GM10266 (cell line): Measurements from ENCODE around the gene IFT20.
"Not testable (repeated sequence)": the region's sequence is repeated elsewhere in the genome, so short reads cannot be mapped to it uniquely, and the experiment has no call there.

Experiments used
- DNase-seq: peaks from one replicate; pipeline ENCODE4 v3.0.0; 2012; ENCODE audit errors: extremely low spot score
- TF ChIP-seq, protein P1 (sequence below): IDR thresholded peaks from 2 replicates; pipeline ENCODE4 v1.5.1; 2012; ENCODE audit warnings: mild to moderate bottlenecking, low read depth; ENCODE audit not compliant: control insufficient read depth, insufficient read depth; ENCODE audit errors: missing control alignments

IFT20 gene

DNA sequence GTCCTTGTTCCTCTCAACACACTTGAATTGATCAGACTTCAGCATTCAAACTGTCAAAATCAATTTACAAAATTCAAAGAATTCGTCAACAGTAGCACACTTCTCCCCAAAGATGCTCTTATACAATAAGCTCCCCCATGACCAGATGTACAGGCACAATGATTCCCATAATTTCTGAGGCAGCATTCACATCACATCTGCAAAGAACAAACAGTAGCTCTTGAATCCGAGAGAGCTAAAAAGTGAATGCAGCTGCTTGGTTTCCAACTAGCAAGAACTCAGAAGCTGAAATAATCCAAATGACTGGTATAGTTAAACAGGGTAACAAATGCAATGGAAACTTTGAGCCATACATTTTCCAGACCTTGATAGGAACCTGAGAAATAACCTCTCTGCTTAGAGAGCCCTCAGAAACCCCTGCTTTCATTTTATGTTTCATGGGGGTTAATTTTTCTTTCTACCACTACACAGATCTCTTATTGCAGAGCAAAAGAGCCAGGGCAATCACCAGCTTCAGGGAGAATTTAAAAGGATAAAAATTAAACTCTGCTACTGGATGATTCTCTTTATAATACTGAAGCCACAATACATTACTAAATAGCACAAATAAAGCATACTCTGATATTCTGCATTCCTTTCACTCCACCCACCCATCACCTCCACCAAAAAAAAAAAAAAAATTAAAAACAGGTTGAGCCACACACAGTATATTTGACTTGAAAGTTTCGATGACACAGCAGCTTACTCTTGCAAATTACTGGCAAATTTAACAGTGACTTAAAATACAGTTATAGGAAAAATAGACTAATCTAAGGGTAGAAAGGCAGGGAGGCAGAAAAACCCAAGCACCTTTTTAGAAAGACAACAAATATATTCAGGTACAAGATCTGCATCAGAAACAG is 39.3 kb downstream of the IFT20 start:
- TF ChIP-seq, protein P1, sequence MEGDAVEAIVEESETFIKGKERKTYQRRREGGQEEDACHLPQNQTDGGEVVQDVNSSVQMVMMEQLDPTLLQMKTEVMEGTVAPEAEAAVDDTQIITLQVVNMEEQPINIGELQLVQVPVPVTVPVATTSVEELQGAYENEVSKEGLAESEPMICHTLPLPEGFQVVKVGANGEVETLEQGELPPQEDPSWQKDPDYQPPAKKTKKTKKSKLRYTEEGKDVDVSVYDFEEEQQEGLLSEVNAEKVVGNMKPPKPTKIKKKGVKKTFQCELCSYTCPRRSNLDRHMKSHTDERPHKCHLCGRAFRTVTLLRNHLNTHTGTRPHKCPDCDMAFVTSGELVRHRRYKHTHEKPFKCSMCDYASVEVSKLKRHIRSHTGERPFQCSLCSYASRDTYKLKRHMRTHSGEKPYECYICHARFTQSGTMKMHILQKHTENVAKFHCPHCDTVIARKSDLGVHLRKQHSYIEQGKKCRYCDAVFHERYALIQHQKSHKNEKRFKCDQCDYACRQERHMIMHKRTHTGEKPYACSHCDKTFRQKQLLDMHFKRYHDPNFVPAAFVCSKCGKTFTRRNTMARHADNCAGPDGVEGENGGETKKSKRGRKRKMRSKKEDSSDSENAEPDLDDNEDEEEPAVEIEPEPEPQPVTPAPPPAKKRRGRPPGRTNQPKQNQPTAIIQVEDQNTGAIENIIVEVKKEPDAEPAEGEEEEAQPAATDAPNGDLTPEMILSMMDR, result no peak
- no peak for DNase-seq

DNA sequence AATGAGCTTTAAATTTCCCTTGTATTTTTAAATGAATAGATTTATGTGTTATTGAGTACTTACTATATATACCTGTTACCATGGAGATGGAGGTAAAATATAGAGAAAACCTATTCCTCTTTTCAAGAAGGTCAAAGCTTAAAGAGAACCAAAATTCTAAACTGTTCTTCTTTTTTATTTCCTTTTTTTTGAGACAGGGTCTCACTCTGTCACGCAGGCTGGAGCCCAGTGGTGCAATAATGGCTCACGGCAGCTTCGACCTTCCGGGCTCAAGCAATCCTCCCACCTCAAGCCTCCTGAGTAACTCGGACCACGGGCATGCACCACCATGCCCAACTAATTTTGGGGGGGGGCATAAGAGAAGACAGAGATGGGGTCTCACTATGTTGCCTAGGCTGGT is 41.3 kb downstream of the IFT20 start:
- no peak for DNase-seq
- TF ChIP-seq, protein P1, result no peak

DNA sequence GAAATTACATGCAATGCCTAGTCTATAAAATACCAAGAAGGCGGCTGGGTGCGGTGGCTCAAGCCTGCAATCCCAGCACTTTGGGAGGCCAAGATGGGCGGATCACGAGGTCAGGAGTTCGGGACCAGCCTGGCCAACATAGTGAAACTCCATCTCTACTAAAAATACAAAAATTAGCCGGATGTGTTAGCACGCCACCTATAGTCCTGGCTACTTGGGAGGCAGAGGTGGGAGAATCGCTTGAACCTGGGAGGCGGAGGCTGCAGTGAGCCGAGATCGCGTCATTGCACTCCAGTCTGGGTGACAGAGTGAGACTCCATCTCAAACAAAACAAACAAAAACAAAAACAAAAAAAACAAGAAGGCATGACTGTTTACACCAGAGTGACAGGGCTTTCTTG is 42.4 kb downstream of the IFT20 start:
- DNase-seq, result not testable (repeated sequence)

GRCh38 chr17:28291780-28292330 is 43.4 kb downstream of the IFT20 start:
- TF ChIP-seq, protein P1, result no peak
- DNase-seq, result no peak

GRCh38 chr17:28290703-28291102 is 44.6 kb downstream of the IFT20 start:
- DNase-seq, result no peak

GRCh38 chr17:28285965-28286364 is 49.3 kb downstream of the IFT20 start:
- DNase-seq, result no peak
- TF ChIP-seq, protein P1, result no peak

More at GRCh38 chr17:28290703-28291102, 44.6 kb downstream of the IFT20 start:
- TF ChIP-seq, protein P1, result no peak

- DNase-seq, result no peak
- TF ChIP-seq, protein P1, result no peak
Measured at GRCh38 chr17:28282596-28282995, 52.7 kb downstream of the IFT20 start.
